C4-2B (cell line): ENCODE results near the gene ADM5.

ENCODE experiments used
- ZFX ChIP-seq: fragments of 450-650 bp; IDR thresholded peaks from 2 replicates; pipeline ENCODE4 v1.6.1; 2017
- TF ChIP-seq, protein P1 (sequence below): fragments of 450-650 bp; conservative IDR thresholded peaks from 2 replicates; pipeline ENCODE4 v1.5.1; 2017; ENCODE audit warnings: mild to moderate bottlenecking

DNA sequence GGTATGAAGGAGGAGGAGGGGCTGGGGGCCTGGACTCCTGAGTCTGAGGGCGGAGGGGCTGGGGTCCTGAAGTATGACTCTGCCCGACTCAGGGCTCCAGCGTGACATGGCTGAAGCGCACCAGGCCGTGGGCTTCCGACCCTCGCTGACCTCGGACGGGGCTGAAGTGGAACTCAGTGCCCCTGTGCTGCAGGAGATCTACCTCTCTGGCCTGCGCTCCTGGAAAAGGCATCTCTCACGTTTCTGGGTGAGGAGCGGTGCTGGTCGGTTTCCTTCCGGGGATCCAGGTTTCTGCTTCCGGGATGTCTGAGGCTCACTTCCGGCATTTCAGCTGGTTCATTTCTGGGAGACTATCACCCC is 2.7 kb downstream of the ADM5 start:
- TF ChIP-seq, protein P1, sequence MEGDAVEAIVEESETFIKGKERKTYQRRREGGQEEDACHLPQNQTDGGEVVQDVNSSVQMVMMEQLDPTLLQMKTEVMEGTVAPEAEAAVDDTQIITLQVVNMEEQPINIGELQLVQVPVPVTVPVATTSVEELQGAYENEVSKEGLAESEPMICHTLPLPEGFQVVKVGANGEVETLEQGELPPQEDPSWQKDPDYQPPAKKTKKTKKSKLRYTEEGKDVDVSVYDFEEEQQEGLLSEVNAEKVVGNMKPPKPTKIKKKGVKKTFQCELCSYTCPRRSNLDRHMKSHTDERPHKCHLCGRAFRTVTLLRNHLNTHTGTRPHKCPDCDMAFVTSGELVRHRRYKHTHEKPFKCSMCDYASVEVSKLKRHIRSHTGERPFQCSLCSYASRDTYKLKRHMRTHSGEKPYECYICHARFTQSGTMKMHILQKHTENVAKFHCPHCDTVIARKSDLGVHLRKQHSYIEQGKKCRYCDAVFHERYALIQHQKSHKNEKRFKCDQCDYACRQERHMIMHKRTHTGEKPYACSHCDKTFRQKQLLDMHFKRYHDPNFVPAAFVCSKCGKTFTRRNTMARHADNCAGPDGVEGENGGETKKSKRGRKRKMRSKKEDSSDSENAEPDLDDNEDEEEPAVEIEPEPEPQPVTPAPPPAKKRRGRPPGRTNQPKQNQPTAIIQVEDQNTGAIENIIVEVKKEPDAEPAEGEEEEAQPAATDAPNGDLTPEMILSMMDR: no peak
- no peak for TF ChIP-seq ZFX
